GM19455 (cell line): Measurements from ENCODE around the gene RETREG3.

ENCODE experiments used
- ATAC-seq: cut with Tn5 transposase; IDR thresholded peaks from one replicate; pipeline ENCODE4 v1.9.1; 2021; ENCODE audit not compliant: unreplicated experiment

RETREG3 gene

DNA sequence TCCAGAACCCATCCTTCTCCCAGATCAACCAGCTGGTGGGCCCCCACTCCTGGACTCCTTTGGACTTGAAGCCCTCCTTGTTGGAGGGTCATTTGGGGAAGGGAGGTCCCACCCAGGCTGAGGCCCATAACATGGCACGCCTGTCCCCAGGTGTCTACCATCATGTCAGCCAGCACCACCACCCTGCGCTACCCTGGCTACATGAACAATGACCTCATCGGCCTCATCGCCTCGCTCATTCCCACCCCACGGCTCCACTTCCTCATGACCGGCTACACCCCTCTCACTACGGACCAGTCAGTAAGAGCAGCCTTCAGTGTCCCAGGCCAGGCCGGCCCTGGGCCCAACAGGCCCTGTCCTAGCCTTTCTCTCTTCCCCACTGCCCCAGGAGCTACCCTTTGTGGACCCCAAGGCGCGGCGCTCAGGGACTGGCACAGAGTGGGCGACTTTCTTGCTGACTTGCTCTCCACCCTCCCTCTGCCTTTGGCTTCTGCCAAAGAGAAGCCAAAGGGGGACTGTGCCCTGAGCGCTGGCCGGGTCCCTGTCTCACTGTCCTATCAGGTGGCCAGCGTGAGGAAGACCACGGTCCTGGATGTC lies 4.6 kb upstream of the RETREG3 start:
- no peak for ATAC-seq

GRCh38 chr17:42612013-42612412 lies 2.8 kb upstream of the RETREG3 start:
- no peak for ATAC-seq

DNA sequence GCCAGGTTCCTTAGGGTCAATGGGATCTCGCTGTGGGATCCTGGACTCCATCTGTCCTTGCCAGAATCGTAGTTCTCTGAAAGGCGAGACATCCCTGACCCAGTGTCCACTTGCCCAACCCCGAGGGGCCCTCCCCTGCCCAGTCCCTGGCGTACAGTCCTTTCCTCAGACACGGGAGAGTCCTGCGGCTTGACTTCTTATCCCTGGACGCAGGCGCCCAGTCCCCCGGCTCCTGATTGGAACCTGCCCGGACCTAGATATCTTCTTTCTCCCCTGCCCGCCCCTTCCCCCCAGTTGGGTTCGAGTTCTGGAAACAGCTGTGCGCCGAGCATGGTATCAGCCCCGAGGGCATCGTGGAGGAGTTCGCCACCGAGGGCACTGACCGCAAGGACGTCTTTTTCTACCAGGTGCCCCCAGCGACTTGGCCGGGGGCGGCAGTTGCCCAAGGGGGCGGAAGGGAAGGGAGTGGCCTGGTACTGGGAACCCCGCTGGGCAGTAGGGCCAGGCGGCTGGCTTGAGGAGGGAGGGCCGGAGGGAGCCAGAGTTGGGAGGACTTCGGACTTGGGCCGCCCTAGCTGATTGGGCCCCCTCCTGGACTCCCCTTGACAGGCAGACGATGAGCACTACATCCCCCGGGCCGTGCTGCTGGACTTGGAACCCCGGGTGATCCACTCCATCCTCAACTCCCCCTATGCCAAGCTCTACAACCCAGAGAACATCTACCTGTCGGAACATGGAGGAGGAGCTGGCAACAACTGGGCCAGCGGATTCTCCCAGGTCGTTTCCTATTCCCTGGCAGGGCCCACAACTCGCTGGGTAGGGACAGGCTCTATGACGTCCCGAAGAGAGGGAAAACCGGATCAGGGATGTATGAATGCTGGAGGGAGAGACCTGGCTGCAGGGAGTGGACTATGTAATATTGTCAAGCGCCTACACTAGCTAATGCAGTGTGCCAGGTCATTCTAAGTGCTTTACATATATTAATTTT lies 934 bp upstream of the RETREG3 start:
- ATAC-seq: peak; percentile 9

DNA sequence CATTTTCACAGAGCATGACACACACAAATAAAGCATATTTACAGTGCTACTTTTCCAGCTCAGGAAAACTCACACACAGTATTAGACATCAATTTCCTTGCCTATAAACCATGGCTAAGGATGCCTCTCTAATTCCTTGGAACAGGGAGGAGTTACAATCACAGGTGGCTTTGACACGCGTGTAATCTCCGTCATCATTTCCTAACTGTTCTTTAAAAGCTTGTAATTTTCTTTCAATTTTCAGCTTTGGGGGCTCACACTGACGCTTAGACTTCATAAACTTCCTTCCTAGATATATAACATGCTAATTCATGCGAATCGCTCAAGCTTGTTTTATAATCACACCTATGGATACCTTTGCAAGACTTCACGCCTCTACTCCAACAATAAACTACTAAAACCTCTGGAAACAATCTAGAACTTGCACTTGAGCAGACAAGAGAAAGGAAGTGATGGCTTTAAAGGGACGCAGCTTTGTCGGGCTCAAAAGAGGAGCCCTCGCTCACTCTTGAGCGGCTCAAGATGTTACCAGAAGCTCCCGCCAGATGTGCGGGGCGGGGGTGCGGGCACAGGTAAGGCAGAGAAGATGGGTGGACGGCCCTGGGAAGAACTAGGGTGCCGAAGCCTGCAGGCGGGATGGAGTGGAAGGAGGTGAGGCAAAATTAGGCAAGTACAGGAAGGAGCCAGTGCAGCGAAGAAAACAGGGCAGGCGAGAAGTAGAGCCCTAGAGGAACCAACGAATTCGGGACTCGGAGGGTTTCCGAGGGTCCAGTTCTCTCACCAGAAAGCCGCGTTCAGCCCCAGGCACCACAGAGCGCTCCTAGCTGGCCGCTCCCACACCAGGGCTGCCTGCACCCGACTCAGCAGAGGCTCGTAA lies 631 bp downstream of the RETREG3 start:
- no peak for ATAC-seq

GRCh38 chr17:42607769-42608168 lies 1.4 kb downstream of the RETREG3 start:
- ATAC-seq: no peak

DNA sequence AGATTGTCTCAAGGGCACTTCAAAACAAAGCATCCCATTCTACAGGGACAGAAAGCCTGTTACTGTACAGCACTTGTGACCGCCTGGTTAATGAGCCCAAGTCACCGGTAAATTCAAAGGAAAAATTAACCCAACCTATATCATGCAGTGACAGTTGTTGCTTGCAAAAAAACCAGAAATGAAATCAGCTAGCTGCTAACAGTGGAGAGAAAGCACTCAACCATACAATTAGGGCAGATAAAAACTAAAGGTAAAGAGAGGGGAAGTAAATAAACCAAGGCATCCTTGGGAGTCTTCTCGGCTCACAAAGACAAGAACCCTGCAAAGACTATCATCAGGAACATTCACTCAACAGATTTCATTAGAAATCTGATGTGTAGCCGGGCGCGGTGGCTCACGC lies 5.9 kb downstream of the RETREG3 start:
- no peak for ATAC-seq

DNA sequence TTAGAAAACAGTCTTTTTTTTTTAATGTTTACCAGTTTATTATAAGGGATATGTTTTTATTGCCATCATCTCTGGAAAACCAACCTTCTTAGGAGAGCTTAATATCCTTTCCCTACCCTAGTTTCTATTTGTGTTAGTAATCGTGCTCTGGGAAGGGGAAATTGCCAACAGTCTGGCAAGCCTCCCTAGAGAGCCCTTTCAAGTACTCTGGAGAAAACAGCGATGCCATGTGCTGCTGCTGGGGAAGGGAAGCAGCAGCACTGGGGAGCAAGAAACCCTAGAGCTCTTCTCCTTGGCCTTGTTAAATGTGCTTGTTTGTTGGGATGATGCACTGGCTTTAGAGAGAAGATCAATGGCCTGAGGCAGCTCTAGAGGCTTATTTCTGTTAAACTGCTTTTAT lies 10.3 kb downstream of the RETREG3 start:
- no peak for ATAC-seq

DNA sequence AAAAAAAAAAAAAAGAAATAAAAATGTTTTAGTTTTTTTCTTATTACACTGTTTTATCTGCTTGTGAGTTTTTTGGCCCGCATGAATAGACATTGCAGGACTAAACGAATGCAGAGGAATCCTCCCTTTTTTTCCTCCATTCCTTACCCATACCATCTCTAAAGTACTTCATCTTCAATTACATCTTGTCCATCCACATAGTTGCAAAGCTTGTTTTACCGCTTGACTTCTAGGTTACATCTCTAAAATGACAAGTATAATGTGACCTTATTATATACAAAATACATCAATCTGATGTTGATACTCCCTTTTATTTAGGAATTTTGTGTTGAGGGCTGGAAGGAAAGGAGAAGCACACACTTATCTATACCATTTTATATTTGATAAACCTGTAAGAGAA lies 12.8 kb downstream of the RETREG3 start:
- no peak for ATAC-seq

GRCh38 chr17:42591411-42591810 lies 17.8 kb downstream of the RETREG3 start:
- ATAC-seq: no peak

GRCh38 chr17:42590886-42591285 lies 18.3 kb downstream of the RETREG3 start:
- ATAC-seq: no peak

DNA sequence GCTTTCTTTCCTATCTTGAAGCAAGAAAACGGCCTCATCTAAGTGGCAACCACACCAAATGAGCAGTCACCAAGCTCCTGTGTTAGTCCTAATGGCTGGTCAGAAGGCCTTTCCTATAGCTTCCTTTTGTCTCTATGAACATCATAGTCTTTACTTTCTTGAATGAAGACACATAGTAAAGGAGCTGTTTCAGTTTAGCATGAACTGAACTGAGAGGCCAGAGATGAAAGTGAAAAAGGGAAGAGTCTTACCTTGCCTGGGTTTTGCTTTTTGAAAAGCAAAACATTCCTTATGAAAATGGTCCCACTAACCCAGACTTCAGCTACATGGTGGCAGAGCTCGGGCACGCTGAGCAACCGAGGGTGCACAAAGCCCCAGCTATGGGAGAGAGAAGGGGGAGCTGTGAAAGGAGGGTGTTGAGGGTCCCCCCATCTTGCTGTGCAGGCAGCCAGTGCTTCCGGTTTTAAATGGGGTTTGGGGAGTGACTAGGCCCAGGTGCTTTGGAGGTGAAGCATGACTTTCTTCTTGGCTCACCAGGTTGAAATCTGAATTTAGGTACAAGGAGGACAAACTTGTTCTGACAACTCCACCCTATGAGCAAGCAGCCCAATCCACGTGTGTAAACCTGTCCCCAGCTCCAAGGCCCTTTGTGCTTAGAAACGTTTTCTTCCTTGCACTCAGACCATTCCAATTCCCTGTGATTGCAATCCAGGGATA lies 22.5 kb downstream of the RETREG3 start:
- ATAC-seq: no peak

GRCh38 chr17:42585353-42585752 lies 23.8 kb downstream of the RETREG3 start:
- no peak for ATAC-seq

DNA sequence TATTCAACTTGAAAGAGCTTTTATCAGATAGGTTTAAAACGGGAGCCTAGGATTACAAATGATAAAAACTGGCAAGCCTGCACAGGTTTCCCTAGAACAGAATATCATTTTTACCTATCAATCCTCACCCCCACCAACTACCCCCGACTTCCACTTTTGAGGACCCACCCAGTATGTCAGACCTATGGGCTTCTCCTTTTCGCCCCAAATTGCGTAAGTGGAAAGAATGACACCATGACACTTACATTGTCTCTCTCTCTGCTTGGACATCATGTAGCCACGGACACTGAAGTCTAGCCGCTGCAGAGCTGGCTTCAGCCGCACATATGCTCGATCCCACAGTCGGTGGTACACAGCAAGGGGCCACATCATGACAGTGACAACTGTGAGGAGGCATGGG lies 24.3 kb downstream of the RETREG3 start:
- no peak for ATAC-seq

DNA sequence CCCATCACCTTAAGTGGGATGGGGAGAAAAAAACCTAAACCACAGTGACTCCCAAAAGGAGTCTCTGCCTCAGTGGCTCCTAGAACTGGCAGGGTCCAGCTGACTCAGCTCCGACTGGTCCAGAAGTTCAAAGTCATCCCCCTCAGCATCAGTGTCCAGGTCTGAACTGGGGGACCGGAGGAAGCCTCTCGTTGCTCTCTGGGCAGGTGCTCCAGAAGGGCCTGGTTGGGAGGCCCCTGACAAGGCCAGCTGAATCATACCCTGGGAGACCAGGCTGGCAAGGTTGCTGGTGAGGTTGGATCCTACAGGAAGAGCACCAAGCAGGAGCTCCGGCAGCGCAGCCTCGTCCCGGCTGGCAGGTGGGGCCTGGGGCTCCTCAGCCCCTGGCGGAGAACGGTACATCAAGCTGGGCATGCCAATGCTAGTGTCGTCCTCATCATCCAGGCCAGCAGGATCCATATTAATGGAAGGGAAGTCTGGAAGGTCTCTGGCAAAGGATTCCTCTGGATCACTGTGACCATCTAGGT lies 27.4 kb downstream of the RETREG3 start:
- no peak for ATAC-seq

GRCh38 chr17:42579794-42580551 lies 29.2 kb downstream of the RETREG3 start:
- no peak for ATAC-seq

GRCh38 chr17:42578282-42578869 lies 30.8 kb downstream of the RETREG3 start:
- peak; percentile 53 for ATAC-seq

- ATAC-seq: peak; percentile 65
Observed at GRCh38 chr17:42577532-42578281, 31.5 kb downstream of the RETREG3 start, which contains the start of gene PSMC3IP. PSMC3IP (minus strand) TSS chr17:42577729; CDS start chr17:42577686, 43 bp downstream.

GRCh38 chr17:42577140-42577531 lies 32.0 kb downstream of the RETREG3 start:
- no peak for ATAC-seq

DNA sequence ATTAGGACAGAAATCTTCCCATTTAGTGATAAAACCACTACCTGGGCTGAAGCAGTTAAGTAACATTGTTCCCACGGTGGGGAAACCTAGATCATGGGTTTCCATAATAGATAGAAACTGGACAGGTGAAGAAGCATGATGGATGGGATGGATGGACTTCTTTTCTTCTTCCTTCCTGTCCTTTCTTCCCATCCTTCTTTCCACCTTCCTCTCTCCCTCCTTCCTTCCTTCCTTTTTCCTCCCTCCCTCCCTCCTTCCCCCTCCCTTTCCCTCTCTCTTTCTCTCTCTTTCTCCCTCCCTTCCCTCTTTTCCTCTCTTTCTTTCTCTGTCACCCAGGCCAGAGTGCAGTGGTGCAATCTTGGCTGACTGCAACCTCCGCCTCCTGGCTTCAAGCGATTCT lies 34.7 kb downstream of the RETREG3 start:
- ATAC-seq: no peak
